HL-60 (cell line): Measurements from ENCODE around the gene DEDD.

Experiments
- GABPA ChIP-seq: IDR thresholded peaks from 2 replicates; pipeline ENCODE4 v1.6.1; 2012; ENCODE audit warnings: low read depth
- REST ChIP-seq: IDR thresholded peaks from 2 replicates; pipeline ENCODE4 v1.6.1; 2012; ENCODE audit warnings: low read depth; ENCODE audit not compliant: insufficient replicate concordance
- TF ChIP-seq, protein P1 (sequence below): IDR thresholded peaks from one replicate; pipeline ENCODE4 v1.5.1; 2011; ENCODE audit warnings: low read length, control low read depth, inconsistent platforms; ENCODE audit not compliant: insufficient read depth

DNA sequence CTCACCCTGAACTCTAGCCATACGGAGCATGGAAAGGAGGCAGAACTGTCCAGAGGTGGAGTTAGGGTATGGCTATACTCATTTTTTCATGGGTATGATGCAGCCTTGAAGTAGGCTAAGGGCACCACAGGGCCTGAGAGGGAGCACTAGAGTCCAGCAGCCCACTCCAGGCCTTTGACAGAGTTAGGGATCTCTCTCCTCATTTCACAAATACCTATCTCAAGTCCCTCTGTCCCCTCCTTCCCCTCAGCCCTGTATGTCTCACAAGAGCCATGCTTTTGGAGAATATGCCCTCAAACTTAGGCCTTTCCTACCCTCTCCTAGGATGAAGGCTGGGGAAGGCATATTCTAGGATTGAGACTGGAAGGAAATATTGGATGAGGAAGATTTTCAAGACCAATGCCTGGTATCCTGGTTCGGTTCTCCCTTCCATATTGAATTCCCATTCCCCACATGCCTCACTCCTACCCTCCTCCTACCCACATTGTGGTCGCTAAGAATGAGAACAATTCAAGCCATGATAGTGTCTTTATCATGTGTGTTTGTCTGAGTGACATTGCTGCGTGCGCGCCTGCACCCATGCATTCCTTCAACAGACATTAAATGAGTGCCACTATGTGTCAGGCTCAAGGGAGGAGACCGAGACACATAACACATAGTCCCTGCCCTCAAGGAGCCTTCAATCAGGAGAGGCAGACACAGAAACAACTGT is 40.5 kb downstream of the DEDD start:
- TF ChIP-seq, protein P1, sequence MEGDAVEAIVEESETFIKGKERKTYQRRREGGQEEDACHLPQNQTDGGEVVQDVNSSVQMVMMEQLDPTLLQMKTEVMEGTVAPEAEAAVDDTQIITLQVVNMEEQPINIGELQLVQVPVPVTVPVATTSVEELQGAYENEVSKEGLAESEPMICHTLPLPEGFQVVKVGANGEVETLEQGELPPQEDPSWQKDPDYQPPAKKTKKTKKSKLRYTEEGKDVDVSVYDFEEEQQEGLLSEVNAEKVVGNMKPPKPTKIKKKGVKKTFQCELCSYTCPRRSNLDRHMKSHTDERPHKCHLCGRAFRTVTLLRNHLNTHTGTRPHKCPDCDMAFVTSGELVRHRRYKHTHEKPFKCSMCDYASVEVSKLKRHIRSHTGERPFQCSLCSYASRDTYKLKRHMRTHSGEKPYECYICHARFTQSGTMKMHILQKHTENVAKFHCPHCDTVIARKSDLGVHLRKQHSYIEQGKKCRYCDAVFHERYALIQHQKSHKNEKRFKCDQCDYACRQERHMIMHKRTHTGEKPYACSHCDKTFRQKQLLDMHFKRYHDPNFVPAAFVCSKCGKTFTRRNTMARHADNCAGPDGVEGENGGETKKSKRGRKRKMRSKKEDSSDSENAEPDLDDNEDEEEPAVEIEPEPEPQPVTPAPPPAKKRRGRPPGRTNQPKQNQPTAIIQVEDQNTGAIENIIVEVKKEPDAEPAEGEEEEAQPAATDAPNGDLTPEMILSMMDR: no peak
- TF ChIP-seq GABPA (no peak), REST (no peak)
